ENCODE data around the gene BOK.

DNA sequence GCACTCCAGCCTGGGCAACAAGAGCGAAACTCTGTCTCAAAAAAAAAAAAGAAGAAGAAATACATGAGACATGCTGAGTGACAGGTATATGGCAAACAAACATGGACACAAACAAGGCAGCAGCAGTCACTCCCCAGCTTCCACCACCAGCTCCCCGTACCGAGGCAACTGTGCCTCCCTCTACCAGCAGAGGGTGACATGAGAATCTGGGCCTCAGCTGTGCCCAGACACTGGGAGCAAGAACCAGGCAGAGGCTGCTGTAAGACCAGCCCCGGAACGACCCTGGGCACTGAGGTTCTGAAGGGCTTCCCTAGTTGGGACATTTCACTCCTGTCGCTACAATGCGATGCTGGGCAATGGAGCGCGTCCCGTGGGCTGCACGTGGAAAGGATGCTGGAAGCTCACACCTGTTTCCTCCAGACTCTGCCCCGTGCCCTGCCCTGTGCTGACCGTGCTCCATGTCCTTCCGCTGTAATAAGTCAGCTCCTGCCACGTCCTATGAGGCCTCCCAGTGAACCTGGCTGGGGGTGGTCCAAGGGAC lies 37.1 kb downstream of the BOK start:
- TF ChIP-seq, protein P1, sequence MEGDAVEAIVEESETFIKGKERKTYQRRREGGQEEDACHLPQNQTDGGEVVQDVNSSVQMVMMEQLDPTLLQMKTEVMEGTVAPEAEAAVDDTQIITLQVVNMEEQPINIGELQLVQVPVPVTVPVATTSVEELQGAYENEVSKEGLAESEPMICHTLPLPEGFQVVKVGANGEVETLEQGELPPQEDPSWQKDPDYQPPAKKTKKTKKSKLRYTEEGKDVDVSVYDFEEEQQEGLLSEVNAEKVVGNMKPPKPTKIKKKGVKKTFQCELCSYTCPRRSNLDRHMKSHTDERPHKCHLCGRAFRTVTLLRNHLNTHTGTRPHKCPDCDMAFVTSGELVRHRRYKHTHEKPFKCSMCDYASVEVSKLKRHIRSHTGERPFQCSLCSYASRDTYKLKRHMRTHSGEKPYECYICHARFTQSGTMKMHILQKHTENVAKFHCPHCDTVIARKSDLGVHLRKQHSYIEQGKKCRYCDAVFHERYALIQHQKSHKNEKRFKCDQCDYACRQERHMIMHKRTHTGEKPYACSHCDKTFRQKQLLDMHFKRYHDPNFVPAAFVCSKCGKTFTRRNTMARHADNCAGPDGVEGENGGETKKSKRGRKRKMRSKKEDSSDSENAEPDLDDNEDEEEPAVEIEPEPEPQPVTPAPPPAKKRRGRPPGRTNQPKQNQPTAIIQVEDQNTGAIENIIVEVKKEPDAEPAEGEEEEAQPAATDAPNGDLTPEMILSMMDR (IDR thresholded peaks at IDR 0.05; ENCODE audit: borderline replicate concordance, extremely low read depth, low read length, poor library complexity, severe bottlenecking) = peak; percentile 57
- TF ChIP-seq EZH2 (IDR thresholded peaks at IDR 0.05; ENCODE audit: borderline replicate concordance, low read depth, low read length, severe bottlenecking) = no peak
